Epidermal melanocyte (primary cell): ENCODE data around the gene MALL.
"Not testable (repeated sequence)": the region's sequence is repeated elsewhere in the genome, so short reads cannot be mapped to it uniquely, and the experiment has no call there.

ENCODE experiments used
- DNase-seq: peaks from one replicate; pipeline ENCODE4 v3.0.0; 2011; ENCODE audit warnings: low spot score; ENCODE audit not compliant: insufficient read length

Gene MALL

GRCh38 chr2:110121052-110121334 lies 5.4 kb upstream of the MALL start:
- no peak for DNase-seq

GRCh38 chr2:110120171-110121051 lies 4.8 kb upstream of the MALL start:
- DNase-seq: no peak

DNA sequence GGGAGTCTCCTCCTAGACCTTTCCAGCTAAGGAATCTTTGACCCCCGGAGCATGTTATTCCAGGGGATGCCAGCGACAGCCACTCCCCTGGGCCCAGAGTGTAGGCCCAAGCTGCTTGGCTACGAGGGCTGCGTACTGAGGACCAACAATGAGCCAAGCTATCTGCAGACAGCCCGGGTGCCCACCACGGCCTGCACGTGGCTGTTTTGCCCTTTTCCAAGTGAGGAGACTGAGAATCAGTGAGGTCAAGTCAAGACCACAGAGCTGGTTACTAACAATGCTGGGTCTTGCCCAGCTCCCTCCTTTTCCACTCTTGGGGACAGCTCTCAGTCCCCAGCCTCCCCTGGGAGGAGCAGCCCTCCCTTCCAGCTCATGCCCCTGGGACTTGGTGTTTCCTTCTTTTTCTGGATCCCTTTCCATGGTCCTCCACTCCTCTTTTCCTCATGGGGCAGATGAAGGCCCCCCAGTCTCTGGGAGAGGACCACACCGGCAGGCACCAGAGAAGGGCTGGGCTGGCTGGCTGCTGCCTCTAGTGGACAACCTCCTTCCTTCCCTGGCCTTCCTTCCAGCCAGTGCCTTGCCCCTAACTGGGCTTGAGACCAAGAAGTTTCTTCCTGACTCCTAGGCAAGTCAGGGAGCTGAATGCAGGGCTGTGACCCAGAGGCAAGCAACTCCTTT lies 550 bp upstream of the MALL start:
- DNase-seq: no peak

DNA sequence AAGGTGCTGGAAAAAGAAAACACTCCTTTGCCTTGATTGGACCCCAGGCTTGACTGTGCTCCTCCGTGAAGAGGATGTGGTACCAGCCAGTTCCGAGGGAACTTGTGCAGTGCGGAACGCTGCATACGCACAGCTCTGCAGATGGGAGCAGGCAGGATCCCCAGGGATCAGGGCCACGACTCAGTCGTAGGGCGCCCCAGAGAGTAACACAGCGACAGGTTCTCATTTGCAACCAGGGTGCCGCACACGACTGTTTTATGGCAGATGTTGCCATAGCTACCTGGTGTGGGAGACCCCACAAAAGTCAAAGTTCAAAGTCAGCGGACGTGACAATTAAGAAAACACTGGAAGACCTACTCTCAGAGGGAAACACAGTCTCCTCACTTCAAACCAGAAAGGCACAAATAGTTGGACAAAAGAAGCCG lies 779 bp downstream of the MALL start:
- DNase-seq: no peak

- DNase-seq: no peak
Measured at GRCh38 chr2:110113961-110114591, 1.5 kb downstream of the MALL start.

- not testable (repeated sequence) for DNase-seq
Measured at GRCh38 chr2:110108291-110108690, 7.3 kb downstream of the MALL start.

- no peak for DNase-seq
Measured at GRCh38 chr2:110107092-110108079, 8.2 kb downstream of the MALL start.

- DNase-seq: no peak
Measured at GRCh38 chr2:110106642-110107041, 9.0 kb downstream of the MALL start.

- DNase-seq: no peak
Measured at GRCh38 chr2:110105608-110106467, 9.8 kb downstream of the MALL start.

DNA sequence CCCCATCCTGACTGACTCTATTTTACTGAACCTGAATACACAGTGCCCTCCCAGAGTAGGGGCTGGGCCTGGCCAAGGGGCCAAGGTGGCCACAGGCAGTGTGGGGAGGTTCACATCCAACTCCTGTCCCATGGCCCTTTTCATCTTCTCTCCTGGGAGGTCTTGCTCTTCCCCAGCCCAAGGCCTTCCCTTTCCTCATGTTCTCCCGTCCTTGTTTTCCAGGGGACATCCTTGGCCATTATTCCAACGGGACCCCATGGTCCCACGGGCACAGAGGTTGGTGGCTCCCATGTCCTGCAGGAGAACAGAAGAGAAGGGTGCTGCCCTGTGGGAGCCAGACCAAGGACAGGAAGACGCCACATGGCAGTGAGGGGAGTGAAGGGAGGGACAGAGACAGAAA lies 10.4 kb downstream of the MALL start:
- DNase-seq: no peak

DNA sequence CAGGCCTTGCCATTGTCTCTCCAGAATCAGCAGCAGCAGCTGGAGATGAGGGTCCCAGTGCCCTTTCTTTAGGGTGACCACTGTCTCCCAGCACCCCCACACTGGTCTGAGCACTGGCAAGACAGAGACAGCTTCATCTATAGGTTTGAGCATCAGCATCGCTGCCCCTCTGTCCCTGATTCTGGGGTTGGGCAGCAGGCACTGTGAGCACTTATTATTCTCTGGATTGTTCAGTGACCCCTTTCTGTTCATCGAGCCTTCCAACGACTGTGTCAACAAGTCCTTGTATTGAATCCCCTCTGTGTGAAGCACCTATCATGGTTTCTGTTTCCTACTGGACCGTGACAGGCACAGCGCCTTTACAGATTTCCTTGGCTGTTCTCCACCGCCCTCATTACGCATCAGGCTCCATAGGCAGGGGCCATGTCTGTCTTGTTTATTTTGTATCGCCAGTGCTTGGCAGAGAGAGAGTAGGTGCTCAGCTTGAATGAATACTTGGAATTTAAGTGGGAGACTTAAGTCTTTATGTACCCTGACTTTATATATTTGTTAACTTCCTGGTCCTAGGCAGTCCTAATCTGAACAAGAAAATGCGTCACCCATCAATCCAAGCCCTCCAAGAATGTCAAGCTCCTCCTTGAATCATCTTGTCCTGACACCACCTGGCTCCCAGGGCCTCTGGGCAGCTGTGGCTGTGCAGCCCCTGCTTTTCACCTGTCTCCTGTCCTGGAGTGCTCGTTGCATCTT lies 11.4 kb downstream of the MALL start:
- no peak for DNase-seq

DNA sequence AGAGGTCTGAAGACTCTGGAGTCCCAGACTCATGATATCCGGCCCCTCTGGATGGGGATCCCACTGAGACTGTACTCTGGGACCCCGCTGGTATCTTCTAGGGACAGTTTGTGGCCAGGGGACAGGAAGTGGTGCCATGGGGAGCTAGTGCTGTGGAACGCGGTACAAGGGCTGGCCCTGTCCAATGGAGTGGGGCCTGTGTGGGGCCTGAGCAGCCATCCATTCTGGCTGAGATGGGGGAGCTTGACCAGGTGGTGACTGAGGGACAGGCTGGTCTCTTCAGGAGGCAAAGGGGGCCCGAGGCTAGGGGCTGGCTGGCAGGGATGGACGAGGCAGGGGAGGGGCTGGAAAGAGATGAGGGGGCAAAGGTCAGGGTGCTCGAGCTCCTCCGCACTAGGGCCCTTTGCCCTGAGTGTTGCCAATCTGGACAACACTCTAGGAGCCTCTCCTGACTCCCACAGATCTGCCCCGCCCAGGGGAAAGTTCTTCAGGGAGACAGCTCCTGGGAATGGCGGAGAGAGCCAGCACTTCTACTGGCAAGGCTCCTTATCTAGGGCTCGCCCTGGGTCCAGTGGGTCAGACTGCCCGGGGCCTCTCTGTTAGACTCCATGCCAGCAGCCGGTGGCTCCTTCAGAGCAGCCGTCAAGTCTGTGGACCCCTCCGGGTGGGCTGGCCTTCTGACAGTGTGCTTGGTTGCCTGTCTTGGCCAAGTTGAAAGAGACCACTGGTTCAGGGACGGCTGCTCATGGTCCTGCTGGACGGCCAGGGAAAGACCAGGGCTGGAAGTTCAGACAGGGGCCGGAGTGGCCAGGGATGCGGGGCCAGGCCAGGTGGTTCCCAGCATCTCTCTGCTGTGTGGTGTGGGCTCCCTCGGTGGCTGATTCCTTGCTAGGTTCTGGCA lies 12.3 kb downstream of the MALL start:
- DNase-seq: no peak

DNA sequence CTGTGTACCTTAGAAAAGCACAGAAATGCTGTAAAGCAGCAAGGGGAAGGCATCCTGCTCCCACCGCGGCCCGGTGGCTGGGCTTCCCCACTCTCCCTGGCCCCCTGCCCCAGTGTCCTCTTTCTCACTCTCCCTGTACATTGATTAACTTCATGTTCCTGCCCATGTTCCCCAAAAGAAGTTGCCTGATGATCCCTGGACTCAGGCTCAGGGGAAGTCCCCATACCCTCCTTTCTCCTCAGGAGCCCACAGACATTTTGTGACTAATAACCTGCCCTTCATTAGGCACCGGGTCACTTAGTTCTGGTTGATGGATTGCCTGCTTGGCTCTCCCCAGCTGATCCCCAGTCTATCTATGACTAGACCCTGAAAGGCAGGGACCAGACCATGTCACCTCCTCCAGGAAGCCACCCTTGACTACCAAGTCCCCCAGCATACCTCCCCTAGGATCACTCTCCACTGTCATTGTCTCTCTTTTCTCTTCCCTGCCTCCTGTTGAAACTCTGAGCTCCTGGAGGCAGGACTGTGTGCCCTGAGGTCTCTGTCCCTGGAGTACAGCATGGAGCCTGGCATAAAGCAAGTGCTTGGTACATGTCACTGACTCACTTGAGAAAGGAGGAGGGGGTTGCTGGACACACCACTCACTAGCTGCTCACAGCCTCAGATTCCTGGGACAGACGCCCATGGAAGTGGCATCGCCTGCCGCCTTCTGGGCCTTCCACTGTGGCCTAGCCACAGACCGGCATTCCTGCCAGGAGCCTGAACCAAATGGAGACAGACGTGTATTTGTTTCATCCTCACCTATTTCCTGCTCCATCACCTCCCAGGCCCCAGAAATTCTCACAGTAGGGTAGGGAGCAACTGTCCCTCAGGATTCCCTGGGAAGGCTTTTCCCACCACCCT lies 13.5 kb downstream of the MALL start:
- no peak for DNase-seq

- peak; percentile 42 for DNase-seq
Measured at GRCh38 chr2:110101280-110101844, 14.3 kb downstream of the MALL start.

- DNase-seq: not testable (repeated sequence)
Measured at GRCh38 chr2:110100880-110101279, 14.7 kb downstream of the MALL start.

- DNase-seq: no peak
Measured at GRCh38 chr2:110100480-110100879, 15.1 kb downstream of the MALL start.
